Activated gamma-delta T cell (primary cell): ENCODE results near the gene BRIP1.

Experiments used
- DNase-seq: peaks from one replicate; lab custom pipeline; 2025; lab: John Stamatoyannopoulos, UW

BRIP1 gene

GRCh38 chr17:61660746-61661485 is 202.4 kb downstream of the BRIP1 start:
- no peak for DNase-seq

DNA sequence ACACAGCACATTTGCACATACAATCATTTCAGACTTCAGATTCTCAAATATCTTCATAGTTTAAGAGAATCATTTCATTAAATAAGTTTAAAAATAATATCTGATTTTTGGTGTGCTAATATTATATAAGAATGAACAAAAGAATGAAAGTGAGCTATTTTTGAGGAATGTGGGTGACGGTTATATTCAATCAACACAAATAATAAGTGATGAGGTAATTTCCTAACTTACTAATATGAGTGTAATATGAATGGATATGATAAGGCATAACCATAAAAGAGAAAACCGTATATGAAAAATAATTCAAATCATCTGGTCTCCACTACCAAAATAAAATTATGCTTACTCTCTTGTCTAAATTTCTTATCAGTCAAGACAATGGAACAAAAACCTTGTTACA is 203.9 kb downstream of the BRIP1 start:
- DNase-seq = no peak

GRCh38 chr17:61658183-61658582 is 205.1 kb downstream of the BRIP1 start:
- DNase-seq = no peak

DNA sequence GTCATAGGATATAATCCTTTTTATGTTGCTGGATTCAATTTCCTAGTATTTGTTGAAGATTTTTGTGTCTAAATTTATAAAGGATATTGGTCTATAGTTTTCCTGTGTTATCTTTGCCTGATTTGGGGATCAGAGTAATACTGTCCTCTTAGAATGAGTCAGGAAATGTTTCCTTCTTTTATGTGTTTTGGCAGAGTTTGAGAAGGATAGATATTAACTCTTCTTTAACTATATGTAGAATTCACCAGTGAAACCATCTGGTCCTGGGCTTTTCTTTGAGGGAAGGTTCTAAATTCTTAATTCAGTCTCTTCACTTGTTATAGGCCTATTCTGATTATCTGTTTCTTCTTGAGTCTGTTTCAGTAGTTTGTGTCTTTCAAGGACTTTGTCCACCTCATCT is 206.0 kb downstream of the BRIP1 start:
- no peak for DNase-seq

DNA sequence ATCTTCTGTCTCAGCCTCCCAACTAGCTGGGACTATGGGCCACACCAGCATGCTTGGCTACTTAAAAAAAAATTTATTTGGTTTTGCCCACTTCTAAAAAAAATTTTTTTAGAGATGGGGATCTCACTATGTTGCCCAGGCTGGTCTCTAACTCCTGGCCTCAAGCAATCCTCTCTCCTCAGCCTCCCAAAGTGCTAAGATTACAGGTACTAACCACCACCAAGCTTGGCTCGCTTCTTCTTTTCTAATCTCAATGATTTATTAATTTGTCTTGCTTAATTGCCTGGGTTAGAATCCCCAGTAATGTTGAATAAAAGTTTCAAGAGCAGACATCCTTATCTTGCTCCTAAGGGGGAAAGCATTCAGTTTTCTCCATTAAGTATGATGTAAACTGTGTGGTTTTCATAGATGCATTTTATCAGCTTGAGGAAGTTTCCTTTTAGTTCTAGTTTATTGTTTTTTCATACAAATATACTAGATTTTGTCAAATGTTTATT is 206.6 kb downstream of the BRIP1 start:
- DNase-seq = no peak

DNA sequence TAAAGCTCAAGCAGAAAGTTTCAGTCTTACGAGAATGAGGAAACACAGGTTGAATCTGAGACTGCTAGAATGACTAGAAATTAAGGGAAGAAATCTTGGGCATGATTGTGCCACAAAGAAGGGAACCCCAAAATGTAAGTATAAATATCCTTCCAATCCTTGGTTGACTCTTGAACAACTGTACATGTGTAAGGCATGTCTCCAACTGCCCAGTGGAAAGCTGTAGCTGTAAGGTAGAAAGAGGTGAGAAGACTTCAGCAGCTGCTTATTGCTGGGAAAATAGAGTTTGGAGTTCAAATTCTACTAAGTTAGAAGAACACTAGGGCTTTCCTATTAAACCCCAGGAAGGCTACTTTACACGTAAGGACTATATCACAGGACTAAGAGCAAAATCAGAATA is 212.6 kb downstream of the BRIP1 start:
- DNase-seq = no peak

DNA sequence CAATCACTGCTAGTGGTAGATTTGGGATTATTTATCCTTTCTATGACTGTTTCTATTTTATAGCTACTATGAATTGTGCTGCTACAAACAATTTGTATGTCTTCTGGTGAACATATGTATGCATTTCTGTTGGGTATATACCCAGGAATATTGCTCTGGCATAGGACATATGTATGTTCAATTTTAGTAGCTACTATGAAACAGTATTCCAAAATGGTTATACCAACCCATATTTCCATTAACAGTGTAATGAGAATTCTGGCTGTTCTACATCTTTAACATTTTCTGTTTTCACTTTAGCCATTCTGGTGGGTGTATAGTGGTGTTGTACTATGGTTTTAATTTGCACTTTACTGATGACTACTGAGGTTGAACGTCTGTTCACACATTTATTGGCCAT is 214.7 kb downstream of the BRIP1 start:
- no peak for DNase-seq

DNA sequence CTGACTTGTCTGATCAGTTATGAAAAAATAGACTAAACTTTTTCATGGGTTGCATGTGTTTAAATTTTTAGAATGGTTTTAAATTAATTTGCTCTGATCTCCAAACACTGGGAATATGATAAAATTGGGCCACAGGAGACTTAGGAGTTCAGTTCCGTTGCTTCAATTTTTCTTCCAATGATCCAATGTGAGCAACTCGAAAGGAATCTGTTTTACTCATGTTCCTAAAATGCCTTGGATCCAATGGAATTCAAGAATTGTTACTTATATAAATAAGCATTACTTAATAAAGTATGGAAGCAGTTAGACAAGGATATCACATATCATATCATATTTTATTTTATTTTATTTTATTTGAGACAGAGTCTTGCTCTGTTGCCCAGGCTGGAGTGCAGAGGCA is 216.3 kb downstream of the BRIP1 start:
- DNase-seq = no peak

DNA sequence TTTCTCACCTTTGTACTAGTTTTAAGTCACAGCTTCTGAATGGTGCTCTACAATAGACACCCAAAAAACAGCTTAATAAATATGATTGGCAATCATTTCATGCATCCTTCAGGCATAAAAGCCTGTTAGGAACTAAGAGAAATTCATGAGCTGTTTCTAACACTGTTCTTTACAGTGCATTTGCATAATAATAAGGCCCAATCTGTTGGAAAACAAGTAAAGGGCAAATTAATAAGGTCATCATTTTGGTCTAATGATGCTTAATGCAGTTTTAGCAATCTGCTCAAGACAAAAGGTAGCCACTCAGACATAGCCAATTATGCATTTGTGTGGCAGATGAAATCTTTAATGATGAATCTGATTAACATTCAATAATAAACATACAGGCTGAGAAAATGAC is 216.8 kb downstream of the BRIP1 start:
- DNase-seq = no peak

DNA sequence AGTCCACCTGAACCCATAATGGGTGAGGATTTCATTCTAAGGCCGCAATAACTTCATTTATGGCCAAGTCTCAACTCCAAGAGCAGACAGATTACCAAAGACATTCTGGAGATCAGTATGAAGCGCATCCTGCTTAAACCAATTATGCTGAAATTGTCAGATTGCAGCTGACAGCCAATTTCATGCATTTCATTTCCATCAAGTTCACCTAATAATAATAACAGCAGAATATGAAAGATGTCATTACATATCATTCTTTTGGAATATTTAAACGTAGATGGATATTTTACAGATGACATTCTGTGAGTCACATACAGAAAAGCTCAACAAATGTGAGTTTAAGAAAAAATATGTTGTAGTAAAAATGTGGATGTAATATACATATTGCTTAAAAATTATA is 217.4 kb downstream of the BRIP1 start:
- DNase-seq = no peak

DNA sequence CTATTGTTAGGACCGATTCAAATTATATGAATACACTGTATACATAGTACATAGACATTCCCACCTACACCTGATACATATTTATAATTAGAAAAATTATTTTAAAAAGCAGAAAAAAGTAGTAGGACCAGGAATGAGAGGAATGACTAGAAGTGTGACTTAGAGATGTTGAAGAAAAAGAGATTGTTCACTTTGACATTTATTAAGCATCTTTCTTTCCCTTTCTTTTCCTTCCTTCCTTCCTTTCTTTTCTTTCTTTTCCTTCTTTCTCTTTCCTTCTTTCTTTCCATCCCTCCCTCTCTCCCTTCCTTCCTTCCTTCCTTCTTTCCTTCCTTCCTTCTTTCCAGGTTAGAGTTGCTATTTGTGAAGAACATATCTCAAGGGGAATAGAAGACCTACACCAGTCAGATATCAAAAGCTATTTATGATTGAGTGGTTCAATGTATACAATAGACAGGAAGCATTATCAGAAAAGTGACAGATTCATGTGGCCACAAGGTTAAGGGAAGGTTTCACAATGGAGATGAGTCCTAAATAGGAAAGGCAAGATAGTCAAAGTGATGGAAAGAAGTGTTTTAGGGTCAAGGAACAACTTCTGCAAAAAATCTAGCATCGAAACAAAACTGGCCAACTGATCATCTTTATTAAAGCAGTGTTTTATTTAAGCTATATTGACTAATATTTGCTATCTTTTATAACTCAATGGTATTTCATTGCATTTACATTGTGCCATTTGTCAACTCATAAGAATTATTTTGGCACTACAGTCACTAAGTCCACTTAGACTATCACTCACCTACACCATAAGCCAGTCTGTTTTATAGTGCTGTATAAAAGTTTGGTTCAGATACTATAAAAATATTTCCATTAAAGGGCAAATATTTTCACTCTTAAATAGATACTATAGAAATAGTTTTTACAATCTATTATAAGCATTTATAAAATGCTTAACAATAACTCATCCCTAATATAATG is 218.2 kb downstream of the BRIP1 start:
- no peak for DNase-seq

DNA sequence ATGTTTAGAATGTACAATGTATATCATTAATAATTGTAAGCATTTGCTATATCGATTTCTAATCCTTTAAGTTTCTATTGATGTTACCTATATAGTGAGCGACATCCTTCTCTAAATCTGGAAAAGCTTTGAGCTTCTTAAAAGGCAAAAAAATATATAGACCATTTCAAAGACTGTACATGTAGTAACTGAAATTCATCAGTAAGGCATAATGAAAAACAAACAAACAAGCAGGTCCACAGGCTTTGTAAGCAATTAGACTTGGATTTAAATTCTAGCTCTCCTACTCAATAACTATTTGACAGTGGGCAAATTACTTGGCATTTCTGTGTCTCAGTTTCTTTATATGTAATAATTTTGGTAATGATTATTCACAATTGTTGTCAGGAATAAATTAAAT is 220.6 kb downstream of the BRIP1 start:
- no peak for DNase-seq

- DNase-seq = no peak
Measured at GRCh38 chr17:61641715-61642114, 221.6 kb downstream of the BRIP1 start.

DNA sequence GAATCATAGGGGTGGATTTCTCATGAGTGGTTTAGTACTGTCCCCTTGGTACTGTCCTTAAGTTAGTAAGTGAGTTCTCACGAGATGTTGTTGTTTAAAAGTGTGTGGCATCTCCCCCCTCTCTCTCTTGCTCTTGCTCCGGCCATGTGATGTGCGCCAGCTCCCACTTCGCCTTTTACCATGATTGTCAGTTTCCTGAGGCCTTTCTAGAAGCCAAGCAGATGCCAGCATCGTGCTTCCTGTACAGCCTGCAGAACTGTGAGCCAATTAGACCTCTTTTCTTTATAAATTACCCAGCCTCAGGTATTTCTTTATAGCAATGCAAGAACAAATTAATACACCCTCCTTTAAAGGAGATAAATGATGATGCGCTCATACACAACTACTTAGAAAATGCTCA is 222.2 kb downstream of the BRIP1 start:
- DNase-seq = no peak

DNA sequence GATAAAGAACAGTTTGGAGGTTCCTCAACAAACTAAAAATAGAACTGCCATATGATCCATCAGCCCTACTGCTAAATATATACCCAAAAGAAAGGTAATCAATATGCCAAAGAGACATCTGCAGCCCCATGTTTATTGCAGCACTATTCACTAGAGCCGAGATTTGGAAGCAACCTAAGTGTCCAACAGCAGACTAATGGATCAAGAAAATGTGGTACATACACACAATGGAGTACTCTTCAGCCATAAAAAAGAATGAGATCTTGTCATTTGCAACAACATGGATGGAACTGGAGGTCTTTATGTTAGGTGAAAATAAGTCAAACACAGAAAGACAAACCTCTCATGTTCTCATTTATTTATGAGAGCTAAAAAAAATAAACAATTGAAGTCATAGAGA is 223.5 kb downstream of the BRIP1 start:
- no peak for DNase-seq

DNA sequence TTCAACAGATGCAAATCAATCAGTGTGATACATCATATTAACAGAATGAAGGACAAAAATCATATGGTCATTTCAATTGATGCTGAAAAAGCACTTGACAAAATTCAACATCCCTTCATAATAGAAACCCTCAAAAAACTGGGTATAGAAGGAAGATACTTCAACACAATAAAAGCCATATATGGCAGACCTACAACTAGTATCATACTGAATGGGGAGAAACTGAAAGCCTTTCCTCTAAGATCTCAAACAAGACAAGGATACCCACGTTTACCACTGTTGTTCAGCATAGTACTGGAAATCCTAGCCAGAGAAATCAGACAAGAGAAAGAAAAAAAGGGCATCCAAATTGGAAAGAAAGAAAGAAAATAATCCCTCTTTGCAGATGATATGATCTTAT is 225.2 kb downstream of the BRIP1 start:
- no peak for DNase-seq

GRCh38 chr17:61635913-61636432 is 227.4 kb downstream of the BRIP1 start:
- no peak for DNase-seq

DNA sequence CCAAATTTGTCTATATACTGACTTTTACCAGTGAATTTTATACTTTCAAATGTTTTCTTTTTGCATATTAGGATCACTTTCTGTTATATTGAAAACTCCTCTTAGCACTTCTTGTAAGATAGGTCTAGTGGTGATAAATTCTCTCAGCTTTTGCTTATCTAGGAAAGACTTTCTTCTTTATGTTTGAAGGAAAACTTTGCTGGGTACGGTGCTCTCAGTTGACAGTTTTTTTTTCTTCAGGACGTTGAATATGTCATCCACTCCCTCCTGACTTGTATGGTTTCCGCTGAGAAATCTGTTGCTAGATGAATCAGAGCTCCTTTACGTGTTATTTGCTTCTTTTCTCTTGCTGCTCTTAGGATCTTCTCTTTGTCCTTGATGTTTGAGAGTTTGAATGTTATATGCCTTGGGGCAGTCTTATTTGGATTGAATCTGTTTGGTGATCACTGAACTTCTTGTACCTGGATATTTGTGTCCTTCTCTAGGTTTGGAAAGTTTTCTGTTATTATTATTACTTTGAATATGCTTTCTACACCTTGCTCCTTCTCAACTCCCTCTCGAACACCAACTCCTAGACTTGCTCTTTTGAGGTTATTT is 228.3 kb downstream of the BRIP1 start:
- DNase-seq = no peak

- DNase-seq = no peak
Measured at GRCh38 chr17:61634011-61634539, 229.3 kb downstream of the BRIP1 start.

- no peak for DNase-seq
Measured at GRCh38 chr17:61632826-61633225, 230.5 kb downstream of the BRIP1 start.

DNA sequence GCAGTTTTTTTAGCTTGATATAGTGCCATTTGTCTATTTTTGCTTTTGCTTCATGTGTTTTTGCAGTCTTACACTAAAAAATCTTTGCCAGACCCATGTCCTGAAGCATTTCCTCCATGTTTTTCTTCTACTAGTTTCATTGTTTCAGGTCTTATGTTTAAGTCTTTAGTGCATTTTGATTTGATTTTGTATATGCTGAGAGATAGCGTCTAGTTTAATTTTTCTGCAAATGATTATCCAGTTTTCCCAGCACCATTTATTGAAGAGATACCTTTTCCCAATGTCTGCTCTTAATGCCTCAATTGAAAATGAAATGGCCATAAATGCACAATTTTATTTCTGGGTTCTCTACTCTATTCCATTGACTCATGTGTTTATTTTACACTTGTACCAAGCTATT is 231.5 kb downstream of the BRIP1 start:
- no peak for DNase-seq
